Measurements from ENCODE around the gene PLA2G3.

The PLA2G3 gene

GRCh38 chr22:31090217-31091085 is 49.9 kb downstream of the PLA2G3 start:
- no peak for DNase-seq (ENCODE audit: low read depth)
- TF ChIP-seq, protein P1, sequence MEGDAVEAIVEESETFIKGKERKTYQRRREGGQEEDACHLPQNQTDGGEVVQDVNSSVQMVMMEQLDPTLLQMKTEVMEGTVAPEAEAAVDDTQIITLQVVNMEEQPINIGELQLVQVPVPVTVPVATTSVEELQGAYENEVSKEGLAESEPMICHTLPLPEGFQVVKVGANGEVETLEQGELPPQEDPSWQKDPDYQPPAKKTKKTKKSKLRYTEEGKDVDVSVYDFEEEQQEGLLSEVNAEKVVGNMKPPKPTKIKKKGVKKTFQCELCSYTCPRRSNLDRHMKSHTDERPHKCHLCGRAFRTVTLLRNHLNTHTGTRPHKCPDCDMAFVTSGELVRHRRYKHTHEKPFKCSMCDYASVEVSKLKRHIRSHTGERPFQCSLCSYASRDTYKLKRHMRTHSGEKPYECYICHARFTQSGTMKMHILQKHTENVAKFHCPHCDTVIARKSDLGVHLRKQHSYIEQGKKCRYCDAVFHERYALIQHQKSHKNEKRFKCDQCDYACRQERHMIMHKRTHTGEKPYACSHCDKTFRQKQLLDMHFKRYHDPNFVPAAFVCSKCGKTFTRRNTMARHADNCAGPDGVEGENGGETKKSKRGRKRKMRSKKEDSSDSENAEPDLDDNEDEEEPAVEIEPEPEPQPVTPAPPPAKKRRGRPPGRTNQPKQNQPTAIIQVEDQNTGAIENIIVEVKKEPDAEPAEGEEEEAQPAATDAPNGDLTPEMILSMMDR (conservative IDR thresholded peaks at IDR 0.05; ENCODE audit: low read depth, low read length) = no peak
- no peak overlapping the region for H3K4me3 ChIP-seq (ENCODE audit: low read length)

- no peak for DNase-seq (ENCODE audit: low read depth)
- H3K4me3 ChIP-seq (ENCODE audit: low read length) = no peak overlapping the region
- TF ChIP-seq, protein P1 (conservative IDR thresholded peaks at IDR 0.05; ENCODE audit: low read depth, low read length) = peak; percentile 89
These were observed 50.9 kb downstream of the PLA2G3 start for GRCh38 chr22:31089160-31090100.

- no peak for DNase-seq (ENCODE audit: low read depth)
- H3K4me3 ChIP-seq (ENCODE audit: low read length) = no peak overlapping the region
- TF ChIP-seq, protein P1 (conservative IDR thresholded peaks at IDR 0.05; ENCODE audit: low read depth, low read length) = no peak
These were observed 51.9 kb downstream of the PLA2G3 start for GRCh38 chr22:31088233-31088986.

DNA sequence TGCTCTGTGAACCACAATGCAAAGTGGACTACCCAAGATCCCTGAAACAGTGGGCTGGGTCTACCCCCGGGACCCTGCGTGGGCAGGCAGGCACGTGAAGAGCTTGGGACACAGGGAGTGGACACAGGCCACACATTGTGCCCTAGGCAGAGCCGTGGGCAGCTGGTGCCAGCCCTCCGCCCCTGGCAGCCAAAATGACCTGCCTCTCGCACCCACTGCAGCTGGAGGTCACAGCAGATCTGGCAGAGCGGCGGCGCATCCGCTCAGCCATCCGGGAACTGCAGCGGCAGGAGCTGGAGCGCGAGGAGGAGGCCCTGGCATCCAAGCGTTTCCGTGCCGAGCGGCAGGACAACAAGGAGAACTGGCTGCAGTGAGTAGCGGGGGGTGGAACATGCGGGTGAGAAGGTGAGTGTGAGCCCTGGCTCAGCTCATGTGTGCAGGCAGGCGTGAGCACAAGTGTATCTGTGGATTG is 52.5 kb downstream of the PLA2G3 start:
- H3K4me3 ChIP-seq (ENCODE audit: low read length) = no peak overlapping the region

GRCh38 chr22:31086703-31087330 is 53.5 kb downstream of the PLA2G3 start:
- no peak overlapping the region for H3K4me3 ChIP-seq (ENCODE audit: low read length)
- DNase-seq (ENCODE audit: low read depth) = no peak
- TF ChIP-seq, protein P1 (conservative IDR thresholded peaks at IDR 0.05; ENCODE audit: low read depth, low read length) = no peak

More for the DNA sequence above, 52.5 kb downstream of the PLA2G3 start:
- no peak for DNase-seq (ENCODE audit: low read depth)
- TF ChIP-seq, protein P1 (conservative IDR thresholded peaks at IDR 0.05; ENCODE audit: low read depth, low read length) = no peak

- DNase-seq (ENCODE audit: low read depth) = no peak
- TF ChIP-seq, protein P1 (conservative IDR thresholded peaks at IDR 0.05; ENCODE audit: low read depth, low read length) = no peak
- H3K4me3 ChIP-seq (ENCODE audit: low read length) = no peak overlapping the region
These were observed 54.4 kb downstream of the PLA2G3 start for GRCh38 chr22:31085928-31086327.
